ENCODE results near the gene RUNX1. TPM values are rescaled to one million over a fixed set of nuclear protein-coding genes. Genes with fewer than 3 reads are reported as not detected.

The RUNX1 gene
- total and polyA plus RNA-seq, 7 experiments from 2014 or later = 27.9 to 154 (median 85.1) TPM

DNA sequence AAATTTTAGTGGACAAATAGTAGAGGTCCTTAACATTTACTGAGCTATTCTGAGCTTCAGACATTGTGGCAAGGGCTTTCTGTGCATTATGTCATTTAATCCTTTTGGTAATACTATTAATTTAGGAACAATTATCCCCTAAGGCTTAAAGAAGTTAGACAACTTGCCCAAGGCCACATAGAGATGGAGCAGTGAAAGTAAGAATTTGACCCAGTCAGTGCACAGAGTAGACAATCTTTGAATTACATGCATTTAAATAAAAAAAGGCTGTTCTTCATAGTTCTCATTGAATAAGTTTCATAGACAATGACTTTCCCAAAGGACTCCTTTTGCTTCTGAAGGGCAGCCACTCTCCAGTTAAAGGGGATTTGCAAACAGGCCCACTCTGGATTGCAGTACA is 142.7 kb downstream of the RUNX1 start:
- no peak for ATAC-seq
- Histone ChIP-seq H3K36me3 (ENCODE audit: control insufficient read depth in 2 of 3, insufficient read depth in 3 of 3, low read length in 3 of 3) (no peaks in the 10 kb centered on the region), H3K4me1 (ENCODE audit: control insufficient read depth in 2 of 2, insufficient read depth in 2 of 2, low read length in 2 of 2) (peaks cover 9 to 29% of the 10 kb centered on the region in 2 donors), H3K4me3 (ENCODE audit: low read length) (no peak overlapping the region), H3K27me3 (ENCODE audit: control insufficient read depth in 2 of 2, insufficient read depth in 2 of 2, low read length in 2 of 2) (no peaks in the 10 kb centered on the region), H3K9me3 (ENCODE audit: control insufficient read depth in 2 of 3, low read length in 3 of 3) (no peaks in the 10 kb centered on the region), H3K27ac (ENCODE audit: low read depth, low read length) (no peak overlapping the region)
- ChIA-PET CTCF (interaction anchor here (1.1 to 1.2 kb wide), 2 partner anchors 16 to 68 kb away, joined by 3 to 4 read pairs; no protein-coding TSS in a partner anchor), POLR2A (interaction anchor here (0.8 to 1.5 kb wide), 2 partner anchors 12 to 141 kb away, joined by 3 read pairs; no protein-coding TSS in a partner anchor)
- no peak for DNase-seq
- no peak overlapping the region for H3K4me3 Mint-ChIP-seq
- intact Hi-C loops (cut with micrococcal nuclease) = loop anchor here in 1 of 2 donors (2.0 kb wide), 1 partner anchor 14 kb away; no protein-coding TSS in a partner anchor
- peaks cover 0 to 8% (median 0%) of the 10 kb centered on the region in 5 donors for H3K27me3 Mint-ChIP-seq
- H3K9me3 Mint-ChIP-seq = no peaks in the 10 kb centered on the region
- H3K27ac Mint-ChIP-seq = peak overlapping the region in 5 of 9 donors; percentile 14 to 84 (median 62)
- peaks cover 32 to 81% (median 67%) of the 10 kb centered on the region in 7 donors for H3K4me1 Mint-ChIP-seq
- H3K36me3 Mint-ChIP-seq = peaks cover 0 to 10% (median 4%) of the 10 kb centered on the region in 5 donors

GRCh38 chr21:34905218-34905537 is 143.9 kb downstream of the RUNX1 start:
- no peak overlapping the region for H3K4me3 Mint-ChIP-seq
- peaks cover 25 to 77% (median 63%) of the 10 kb centered on the region in 7 donors for H3K4me1 Mint-ChIP-seq
- ChIA-PET CTCF (interaction anchor here (1.2 kb wide), 1 partner anchor 15 kb away, joined by 4 read pairs; no protein-coding TSS in a partner anchor), POLR2A (interaction anchor here (0.6 kb wide), 1 partner anchor 62 kb away, joined by 4 read pairs; no protein-coding TSS in a partner anchor)
- DNase-seq (no peak), ATAC-seq (no peak)
- no peaks in the 10 kb centered on the region for H3K9me3 Mint-ChIP-seq
- intact Hi-C loops (cut with micrococcal nuclease) = loop anchor here in 1 of 2 donors (2.0 kb wide), 1 partner anchor 14 kb away; no protein-coding TSS in a partner anchor
- no peak overlapping the region for H3K27ac ChIP-seq (ENCODE audit: low read depth, low read length)
- H3K27me3 Mint-ChIP-seq = peaks cover 0 to 8% (median 0%) of the 10 kb centered on the region in 5 donors
- no peaks in the 10 kb centered on the region for H3K27me3 ChIP-seq (ENCODE audit: control insufficient read depth in 2 of 2, insufficient read depth in 2 of 2, low read length in 2 of 2)
- H3K4me3 ChIP-seq (ENCODE audit: low read length) = no peak overlapping the region
- peaks cover 9 to 26% of the 10 kb centered on the region in 2 donors for H3K4me1 ChIP-seq (ENCODE audit: control insufficient read depth in 2 of 2, insufficient read depth in 2 of 2, low read length in 2 of 2)
- H3K9me3 ChIP-seq (ENCODE audit: control insufficient read depth in 2 of 3, low read length in 3 of 3) = no peaks in the 10 kb centered on the region
- H3K36me3 ChIP-seq (ENCODE audit: control insufficient read depth in 2 of 3, insufficient read depth in 3 of 3, low read length in 3 of 3) = no peaks in the 10 kb centered on the region
- H3K27ac Mint-ChIP-seq = peak overlapping the region in 5 of 9 donors; percentile 25 to 84 (median 60)
- H3K36me3 Mint-ChIP-seq = peaks cover 0 to 15% (median 4%) of the 10 kb centered on the region in 5 donors

GRCh38 chr21:34904526-34905217 is 144.4 kb downstream of the RUNX1 start:
- Histone ChIP-seq H3K9me3 (ENCODE audit: control insufficient read depth in 2 of 3, low read length in 3 of 3) (no peaks in the 10 kb centered on the region), H3K4me3 (ENCODE audit: low read length) (no peak overlapping the region), H3K27ac (ENCODE audit: low read depth, low read length) (no peak overlapping the region), H3K27me3 (ENCODE audit: control insufficient read depth in 2 of 2, insufficient read depth in 2 of 2, low read length in 2 of 2) (no peaks in the 10 kb centered on the region), H3K36me3 (ENCODE audit: control insufficient read depth in 2 of 3, insufficient read depth in 3 of 3, low read length in 3 of 3) (no peaks in the 10 kb centered on the region), H3K4me1 (ENCODE audit: control insufficient read depth in 2 of 2, insufficient read depth in 2 of 2, low read length in 2 of 2) (peaks cover 9 to 21% of the 10 kb centered on the region in 2 donors)
- ChIA-PET POLR2A (interaction anchor here (0.6 kb wide), 1 partner anchor 63 kb away, joined by 4 read pairs; no protein-coding TSS in a partner anchor), CTCF (no interaction called here)
- H3K9me3 Mint-ChIP-seq = no peaks in the 10 kb centered on the region
- ATAC-seq (no peak), DNase-seq (no peak)
- intact Hi-C loops (cut with micrococcal nuclease) = loop anchor here in 1 of 2 donors (2.0 kb wide), 1 partner anchor 14 kb away; no protein-coding TSS in a partner anchor
- H3K4me3 Mint-ChIP-seq = no peak overlapping the region
- peaks cover 20 to 72% (median 57%) of the 10 kb centered on the region in 7 donors for H3K4me1 Mint-ChIP-seq
- H3K27me3 Mint-ChIP-seq = peaks cover 0 to 6% (median 0%) of the 10 kb centered on the region in 5 donors
- H3K36me3 Mint-ChIP-seq = peaks cover 0 to 15% (median 6%) of the 10 kb centered on the region in 5 donors
- peak overlapping the region in 5 of 9 donors; percentile 44 to 84 (median 67) for H3K27ac Mint-ChIP-seq

- H3K27ac Mint-ChIP-seq = peak overlapping the region in 4 of 9 donors; percentile 20 to 59 (median 36)
- peaks cover 0 to 5% of the 10 kb centered on the region in 2 donors for H3K4me1 ChIP-seq (ENCODE audit: control insufficient read depth in 2 of 2, insufficient read depth in 2 of 2, low read length in 2 of 2)
- peaks cover 0 to 14% (median 0%) of the 10 kb centered on the region in 11 donors for H3K9me3 Mint-ChIP-seq
- peaks cover 12 to 53% (median 35%) of the 10 kb centered on the region in 7 donors for H3K4me1 Mint-ChIP-seq
- H3K36me3 Mint-ChIP-seq = peaks cover 4 to 42% (median 38%) of the 10 kb centered on the region in 5 donors
- peaks cover 0 to 13% (median 0%) of the 10 kb centered on the region in 5 donors for H3K27me3 Mint-ChIP-seq
- peaks cover 0 to 6% (median 0%) of the 10 kb centered on the region in 3 experiments for H3K9me3 ChIP-seq (ENCODE audit: control insufficient read depth in 2 of 3, low read length in 3 of 3)
- ATAC-seq = no peak
- H3K27ac ChIP-seq (ENCODE audit: low read depth, low read length) = no peak overlapping the region
- intact Hi-C loops (cut with micrococcal nuclease) = no loop called here
- CTCF ChIA-PET = interaction anchor here (1.8 to 3.0 kb wide), 2 partner anchors 12 to 14 kb away, joined by 7 to 12 read pairs; no protein-coding TSS in a partner anchor
- H3K36me3 ChIP-seq (ENCODE audit: control insufficient read depth in 2 of 3, insufficient read depth in 3 of 3, low read length in 3 of 3) = peaks cover 0 to 14% (median 0%) of the 10 kb centered on the region in 3 experiments
- H3K27me3 ChIP-seq (ENCODE audit: control insufficient read depth in 2 of 2, insufficient read depth in 2 of 2, low read length in 2 of 2) = no peaks in the 10 kb centered on the region
- H3K4me3 ChIP-seq (ENCODE audit: low read length) = no peak overlapping the region
- POLR2A ChIA-PET = interaction anchor here (0.6 to 0.7 kb wide), 3 partner anchors 8 to 68 kb away, joined by 3 read pairs; no protein-coding TSS in a partner anchor
- no peak overlapping the region for H3K4me3 Mint-ChIP-seq
- no peak for DNase-seq
Measured at GRCh38 chr21:34900376-34900775, 148.7 kb downstream of the RUNX1 start.

DNA sequence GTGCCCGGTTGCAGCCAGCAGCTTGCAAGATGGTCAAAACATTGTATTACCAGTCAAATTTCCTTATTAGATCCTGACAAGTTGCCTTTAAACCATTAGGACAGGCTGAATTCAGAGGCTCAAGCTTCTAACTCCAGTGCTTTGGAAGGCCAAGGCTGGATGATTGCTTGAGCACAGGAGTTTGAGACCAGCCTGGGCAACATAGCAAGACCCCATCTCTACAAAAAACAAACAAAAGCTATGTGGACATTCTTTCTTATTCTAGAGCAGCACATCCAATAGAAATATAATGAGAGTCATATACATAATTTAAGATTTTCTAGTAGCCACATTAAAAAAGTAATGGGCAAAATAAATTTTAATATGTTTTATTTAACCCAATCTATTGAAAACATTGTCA is 149.3 kb downstream of the RUNX1 start:
- Mint-ChIP-seq H3K27ac (peak overlapping the region in 5 of 9 donors; percentile 20 to 75 (median 44)), H3K27me3 (peaks cover 0 to 10% (median 0%) of the 10 kb centered on the region in 5 donors), H3K4me1 (peaks cover 12 to 53% (median 35%) of the 10 kb centered on the region in 7 donors), H3K36me3 (peaks cover 4 to 42% (median 40%) of the 10 kb centered on the region in 5 donors), H3K4me3 (no peak overlapping the region), H3K9me3 (peaks cover 0 to 14% (median 0%) of the 10 kb centered on the region in 11 donors)
- Histone ChIP-seq H3K27ac (ENCODE audit: low read depth, low read length) (no peak overlapping the region), H3K27me3 (ENCODE audit: control insufficient read depth in 2 of 2, insufficient read depth in 2 of 2, low read length in 2 of 2) (no peaks in the 10 kb centered on the region), H3K4me3 (ENCODE audit: low read length) (no peak overlapping the region), H3K9me3 (ENCODE audit: control insufficient read depth in 2 of 3, low read length in 3 of 3) (peaks cover 0 to 6% (median 0%) of the 10 kb centered on the region in 3 experiments), H3K4me1 (ENCODE audit: control insufficient read depth in 2 of 2, insufficient read depth in 2 of 2, low read length in 2 of 2) (no peaks in the 10 kb centered on the region), H3K36me3 (ENCODE audit: control insufficient read depth in 2 of 3, insufficient read depth in 3 of 3, low read length in 3 of 3) (peaks cover 0 to 14% (median 0%) of the 10 kb centered on the region in 3 experiments)
- POLR2A ChIA-PET = interaction anchor here (0.7 kb wide), 3 partner anchors 8 to 145 kb away, joined by 3 read pairs; no protein-coding TSS in a partner anchor
- CTCF ChIA-PET = interaction anchor here (0.8 to 3.0 kb wide), 2 partner anchors 11 to 1219 kb away, joined by 3 to 12 read pairs; no protein-coding TSS in a partner anchor
- ATAC-seq (no peak), DNase-seq (no peak)
- intact Hi-C loops (cut with micrococcal nuclease) = no loop called here

- Mint-ChIP-seq H3K4me1 (peaks cover 12 to 53% (median 39%) of the 10 kb centered on the region in 7 donors), H3K27me3 (peaks cover 0 to 9% (median 0%) of the 10 kb centered on the region in 5 donors), H3K4me3 (no peak overlapping the region), H3K27ac (peak overlapping the region in 6 of 9 donors; percentile 40 to 75 (median 48)), H3K9me3 (peaks cover 0 to 14% (median 0%) of the 10 kb centered on the region in 11 donors), H3K36me3 (peaks cover 4 to 42% (median 40%) of the 10 kb centered on the region in 5 donors)
- no peak for DNase-seq
- intact Hi-C loops (cut with micrococcal nuclease) = no loop called here
- H3K27me3 ChIP-seq (ENCODE audit: control insufficient read depth in 2 of 2, insufficient read depth in 2 of 2, low read length in 2 of 2) = no peaks in the 10 kb centered on the region
- POLR2A ChIA-PET = interaction anchor here (0.7 kb wide), 1 partner anchor 145 kb away, joined by 3 read pairs; no protein-coding TSS in a partner anchor
- no peak overlapping the region for H3K27ac ChIP-seq (ENCODE audit: low read depth, low read length)
- CTCF ChIA-PET = interaction anchor here (0.8 to 3.0 kb wide), 2 partner anchors 11 to 1219 kb away, joined by 3 to 12 read pairs; no protein-coding TSS in a partner anchor
- H3K36me3 ChIP-seq (ENCODE audit: control insufficient read depth in 2 of 3, insufficient read depth in 3 of 3, low read length in 3 of 3) = peaks cover 0 to 14% (median 0%) of the 10 kb centered on the region in 3 experiments
- peaks cover 0 to under 1% of the 10 kb centered on the region in 2 donors for H3K4me1 ChIP-seq (ENCODE audit: control insufficient read depth in 2 of 2, insufficient read depth in 2 of 2, low read length in 2 of 2)
- H3K4me3 ChIP-seq (ENCODE audit: low read length) = no peak overlapping the region
- peaks cover 0 to 6% (median 0%) of the 10 kb centered on the region in 3 experiments for H3K9me3 ChIP-seq (ENCODE audit: control insufficient read depth in 2 of 3, low read length in 3 of 3)
- ATAC-seq = no peak
Measured at GRCh38 chr21:34899302-34899701, 149.8 kb downstream of the RUNX1 start.

Data from naive thymus-derived CD4-positive, alpha-beta T cell (primary cell).